Measurements from ENCODE around the gene ANKRD11. TPM values are rescaled to one million over a fixed set of nuclear protein-coding genes. Genes with fewer than 3 reads are reported as not detected.
"Not testable (repeated sequence)": the region's sequence is repeated elsewhere in the genome, so short reads cannot be mapped to it uniquely, and the experiment has no call there.

Gene ANKRD11
- total RNA-seq, 1 donor from 2014 or later: 63.8 TPM

DNA sequence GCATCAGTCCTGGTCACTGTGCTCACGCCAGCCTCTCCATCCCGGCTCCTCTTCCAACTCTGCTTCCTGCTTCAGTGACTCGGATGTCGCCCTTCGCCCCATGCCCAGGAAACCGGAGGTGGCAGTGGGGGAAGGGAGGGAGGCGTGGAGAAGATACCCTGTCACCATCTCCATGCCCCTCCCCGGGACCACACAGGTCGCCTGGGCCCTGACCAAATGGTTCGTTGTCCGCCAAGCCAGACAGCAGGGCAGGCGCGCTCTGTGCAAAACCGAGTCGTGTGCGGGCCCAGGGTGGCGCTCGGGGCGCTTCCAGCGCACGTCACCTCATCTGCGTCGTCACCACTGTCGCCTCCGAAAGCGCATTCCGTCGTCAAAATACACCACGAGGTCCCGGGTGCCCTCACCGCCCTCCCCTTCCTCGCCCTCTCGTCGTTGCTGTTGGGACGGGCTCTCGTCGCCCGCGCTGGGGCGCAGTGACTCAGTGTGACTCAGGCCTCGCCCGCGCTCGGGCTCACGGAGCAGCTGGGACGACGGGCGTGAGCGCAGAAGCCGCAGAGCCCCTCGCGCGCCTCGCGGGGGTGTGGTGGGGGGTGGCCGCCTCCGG lies 233.6 kb downstream of the ANKRD11 start:
- Histone ChIP-seq H3K9me3 (replicated peaks) (no peaks in the 10 kb centered on the region), H3K27ac (replicated peaks) (no peak overlapping the region), H3K27me3 (ENCODE audit: low read depth) (peaks cover 21% of the 10 kb centered on the region), H3K36me3 (no peaks in the 10 kb centered on the region), H3K4me3 (peak overlapping the region; percentile 63), H3K4me1 (peaks cover 14% of the 10 kb centered on the region)
- intact Hi-C loops (cut with micrococcal nuclease): no loop called here
- TF ChIP-seq, protein P1, sequence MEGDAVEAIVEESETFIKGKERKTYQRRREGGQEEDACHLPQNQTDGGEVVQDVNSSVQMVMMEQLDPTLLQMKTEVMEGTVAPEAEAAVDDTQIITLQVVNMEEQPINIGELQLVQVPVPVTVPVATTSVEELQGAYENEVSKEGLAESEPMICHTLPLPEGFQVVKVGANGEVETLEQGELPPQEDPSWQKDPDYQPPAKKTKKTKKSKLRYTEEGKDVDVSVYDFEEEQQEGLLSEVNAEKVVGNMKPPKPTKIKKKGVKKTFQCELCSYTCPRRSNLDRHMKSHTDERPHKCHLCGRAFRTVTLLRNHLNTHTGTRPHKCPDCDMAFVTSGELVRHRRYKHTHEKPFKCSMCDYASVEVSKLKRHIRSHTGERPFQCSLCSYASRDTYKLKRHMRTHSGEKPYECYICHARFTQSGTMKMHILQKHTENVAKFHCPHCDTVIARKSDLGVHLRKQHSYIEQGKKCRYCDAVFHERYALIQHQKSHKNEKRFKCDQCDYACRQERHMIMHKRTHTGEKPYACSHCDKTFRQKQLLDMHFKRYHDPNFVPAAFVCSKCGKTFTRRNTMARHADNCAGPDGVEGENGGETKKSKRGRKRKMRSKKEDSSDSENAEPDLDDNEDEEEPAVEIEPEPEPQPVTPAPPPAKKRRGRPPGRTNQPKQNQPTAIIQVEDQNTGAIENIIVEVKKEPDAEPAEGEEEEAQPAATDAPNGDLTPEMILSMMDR (IDR thresholded peaks at IDR 0.05; ENCODE audit: borderline replicate concordance): no peak
- DNase-seq: peak; percentile 24

- H3K4me3 ChIP-seq: no peak overlapping the region
- H3K9me3 ChIP-seq (replicated peaks): peaks cover 13% of the 10 kb centered on the region
- peaks cover 21% of the 10 kb centered on the region for H3K27me3 ChIP-seq (ENCODE audit: low read depth)
- no peak for DNase-seq
- H3K27ac ChIP-seq (replicated peaks): no peak overlapping the region
- H3K4me1 ChIP-seq: peaks cover 14% of the 10 kb centered on the region
- TF ChIP-seq, protein P1 (IDR thresholded peaks at IDR 0.05; ENCODE audit: borderline replicate concordance): no peak
- no peaks in the 10 kb centered on the region for H3K36me3 ChIP-seq
- intact Hi-C loops (cut with micrococcal nuclease): no loop called here
These were observed 236.6 kb downstream of the ANKRD11 start for GRCh38 chr16:89253548-89254287.

DNA sequence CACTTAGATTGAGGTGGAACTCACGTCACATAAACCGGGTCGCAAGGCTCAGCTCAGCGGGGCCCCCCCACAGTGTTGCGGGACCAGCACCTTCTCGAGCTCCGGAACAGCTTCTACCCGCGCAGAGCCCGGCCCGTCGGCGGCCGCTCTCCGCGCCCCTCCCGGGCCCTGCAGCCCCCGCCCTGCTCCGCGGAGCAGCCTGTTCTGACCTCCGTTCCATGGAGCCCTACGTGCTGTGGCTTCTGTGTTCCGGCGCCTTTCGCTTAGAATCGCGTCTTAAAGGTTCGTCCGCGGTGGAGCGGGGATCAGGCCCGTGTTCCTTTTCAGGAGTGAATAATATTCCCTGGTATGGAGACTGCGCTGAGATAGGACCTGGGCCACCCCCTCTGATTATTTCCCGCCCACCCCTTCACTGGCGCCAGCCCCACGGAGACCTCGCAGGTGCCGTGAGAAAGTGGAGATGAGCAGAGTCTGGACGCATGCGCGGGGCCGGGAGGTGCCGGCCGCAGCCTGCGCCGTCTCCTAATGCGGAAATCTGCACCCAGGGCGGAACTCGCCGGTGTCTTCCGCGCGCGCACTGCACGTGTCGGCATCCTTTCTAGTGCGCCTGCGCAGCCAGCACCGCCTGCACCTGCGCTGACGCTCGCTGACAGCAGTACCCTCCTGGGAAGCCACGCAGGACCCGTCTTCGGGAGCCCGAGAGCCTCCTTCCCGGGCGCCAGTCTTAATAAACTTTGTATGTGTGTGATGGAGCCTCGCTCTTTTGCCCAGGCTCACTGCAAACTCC lies 242.0 kb downstream of the ANKRD11 start:
- H3K4me3 ChIP-seq: peak overlapping the region; percentile 70
- peaks cover 19% of the 10 kb centered on the region for H3K9me3 ChIP-seq (replicated peaks)
- H3K4me1 ChIP-seq: peaks cover 9% of the 10 kb centered on the region
- intact Hi-C loops (cut with micrococcal nuclease): no loop called here
- TF ChIP-seq, protein P1 (IDR thresholded peaks at IDR 0.05; ENCODE audit: borderline replicate concordance): no peak
- no peak for DNase-seq
- peaks cover 13% of the 10 kb centered on the region for H3K27me3 ChIP-seq (ENCODE audit: low read depth)
- H3K27ac ChIP-seq (replicated peaks): no peak overlapping the region
- no peaks in the 10 kb centered on the region for H3K36me3 ChIP-seq

DNA sequence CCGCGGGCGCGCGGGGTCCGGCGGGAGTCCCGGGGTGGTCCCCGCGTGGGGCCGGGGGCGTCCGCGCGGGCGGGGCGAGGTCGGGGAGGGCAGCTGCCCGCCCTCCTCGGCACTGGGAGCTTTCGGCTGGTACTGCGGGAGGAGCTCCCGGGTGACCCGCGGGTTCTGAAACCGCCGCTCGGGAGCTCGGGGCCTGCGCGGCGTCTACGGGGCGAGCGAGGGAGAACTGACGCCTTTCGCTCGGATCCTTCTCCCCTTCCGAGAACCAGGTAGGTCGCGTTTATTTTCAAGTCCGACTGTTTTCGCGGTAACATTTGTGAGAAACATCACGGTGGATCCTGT lies 242.7 kb downstream of the ANKRD11 start:
- Histone ChIP-seq H3K4me3 (peak overlapping the region; percentile 70), H3K9me3 (replicated peaks) (peaks cover 19% of the 10 kb centered on the region), H3K27me3 (ENCODE audit: low read depth) (peaks cover 13% of the 10 kb centered on the region)
- H3K27ac ChIP-seq (replicated peaks); H3K36me3 ChIP-seq; H3K4me1 ChIP-seq; intact Hi-C loops (cut with micrococcal nuclease); DNase-seq: not testable (repeated sequence)

GRCh38 chr16:89246903-89247733 lies 243.2 kb downstream of the ANKRD11 start:
- TF ChIP-seq, protein P1 (IDR thresholded peaks at IDR 0.05; ENCODE audit: borderline replicate concordance): no peak
- intact Hi-C loops (cut with micrococcal nuclease): no loop called here

More at GRCh38 chr16:89246903-89247733, 243.2 kb downstream of the ANKRD11 start:
- peak; percentile 85 for DNase-seq
- Histone ChIP-seq H3K36me3 (no peaks in the 10 kb centered on the region), H3K27me3 (ENCODE audit: low read depth) (peaks cover 13% of the 10 kb centered on the region), H3K4me1 (peaks cover 9% of the 10 kb centered on the region), H3K9me3 (replicated peaks) (peaks cover 19% of the 10 kb centered on the region), H3K4me3 (peak overlapping the region; percentile 70), H3K27ac (replicated peaks) (peak overlapping the region; percentile 10)
